Measurements from ENCODE around the gene OSR1.
"Not testable (repeated sequence)": the region's sequence is repeated elsewhere in the genome, so short reads cannot be mapped to it uniquely, and the experiment has no call there.

Gene OSR1

GRCh38 chr2:19330436-19330835, 28.0 kb downstream of the OSR1 start:
- no peak for DNase-seq

GRCh38 chr2:19329445-19329844, 29.0 kb downstream of the OSR1 start:
- no peak for DNase-seq

GRCh38 chr2:19327496-19327895, 30.9 kb downstream of the OSR1 start:
- no peak for DNase-seq

- DNase-seq = no peak
Observed at GRCh38 chr2:19321946-19322345, 36.5 kb downstream of the OSR1 start.

GRCh38 chr2:19320813-19321212, 37.6 kb downstream of the OSR1 start:
- DNase-seq = no peak

GRCh38 chr2:19319698-19320097, 38.7 kb downstream of the OSR1 start:
- DNase-seq = no peak

GRCh38 chr2:19319064-19319463, 39.4 kb downstream of the OSR1 start:
- DNase-seq = no peak

GRCh38 chr2:19313553-19313952, 44.9 kb downstream of the OSR1 start:
- no peak for DNase-seq

- no peak for DNase-seq
Observed at GRCh38 chr2:19312949-19313348, 45.5 kb downstream of the OSR1 start.

- not testable (repeated sequence) for DNase-seq
Observed at GRCh38 chr2:19306065-19306464, 52.4 kb downstream of the OSR1 start.

- not testable (repeated sequence) for DNase-seq
Observed at GRCh38 chr2:19305400-19306055, 52.9 kb downstream of the OSR1 start.

- no peak for DNase-seq
Observed at GRCh38 chr2:19301706-19302105, 56.7 kb downstream of the OSR1 start.
